Measurements from ENCODE around the gene TTC39C. TPM values are rescaled to one million over a fixed set of nuclear protein-coding genes. Genes with fewer than 3 reads are reported as not detected.

TTC39C gene
- total RNA-seq, 1 donor from 2014 or later: 23.5 TPM

- no peak overlapping the region for H3K4me3 Mint-ChIP-seq
- no peak for TF ChIP-seq CTCF (conservative IDR thresholded peaks at IDR 0.05)
- H3K27me3 Mint-ChIP-seq (ENCODE audit: low read depth): peaks cover 9% of the 10 kb centered on the region
- no peaks in the 10 kb centered on the region for H3K36me3 Mint-ChIP-seq (ENCODE audit: low read depth)
- no peak for DNase-seq (ENCODE audit: low read depth, low spot score)
- no peaks in the 10 kb centered on the region for H3K9me3 Mint-ChIP-seq
- no peak overlapping the region for H3K27ac Mint-ChIP-seq (ENCODE audit: unreplicated experiment)
- peaks cover 4% of the 10 kb centered on the region for H3K4me1 Mint-ChIP-seq
These were observed 23.8 kb upstream of the TTC39C start for GRCh38 chr18:23990474-23991410.

GRCh38 chr18:23992089-23992940, 22.2 kb upstream of the TTC39C start:
- Mint-ChIP-seq H3K36me3 (ENCODE audit: low read depth) (no peaks in the 10 kb centered on the region), H3K27me3 (ENCODE audit: low read depth) (peaks cover 9% of the 10 kb centered on the region), H3K4me1 (peaks cover 4% of the 10 kb centered on the region), H3K27ac (ENCODE audit: unreplicated experiment) (no peak overlapping the region), H3K9me3 (no peaks in the 10 kb centered on the region), H3K4me3 (no peak overlapping the region)
- TF ChIP-seq CTCF (conservative IDR thresholded peaks at IDR 0.05): no peak
- no peak for DNase-seq (ENCODE audit: low read depth, low spot score)

GRCh38 chr18:23992941-23993280, 21.6 kb upstream of the TTC39C start:
- TF ChIP-seq CTCF (conservative IDR thresholded peaks at IDR 0.05): no peak
- H3K27me3 Mint-ChIP-seq (ENCODE audit: low read depth): peaks cover 8% of the 10 kb centered on the region
- no peak overlapping the region for H3K27ac Mint-ChIP-seq (ENCODE audit: unreplicated experiment)
- no peaks in the 10 kb centered on the region for H3K9me3 Mint-ChIP-seq
- peaks cover 4% of the 10 kb centered on the region for H3K4me1 Mint-ChIP-seq
- no peak overlapping the region for H3K4me3 Mint-ChIP-seq
- no peaks in the 10 kb centered on the region for H3K36me3 Mint-ChIP-seq (ENCODE audit: low read depth)
- DNase-seq (ENCODE audit: low read depth, low spot score): no peak

- Mint-ChIP-seq H3K9me3 (no peaks in the 10 kb centered on the region), H3K27ac (ENCODE audit: unreplicated experiment) (no peak overlapping the region), H3K4me1 (peaks cover 4% of the 10 kb centered on the region), H3K4me3 (no peak overlapping the region), H3K27me3 (ENCODE audit: low read depth) (peaks cover 6% of the 10 kb centered on the region), H3K36me3 (ENCODE audit: low read depth) (no peaks in the 10 kb centered on the region)
- DNase-seq (ENCODE audit: low read depth, low spot score): no peak
- no peak for TF ChIP-seq CTCF (conservative IDR thresholded peaks at IDR 0.05)
These were observed 20.1 kb upstream of the TTC39C start for GRCh38 chr18:23994361-23994902.

GRCh38 chr18:23995180-23995579, 19.4 kb upstream of the TTC39C start:
- peaks cover 4% of the 10 kb centered on the region for H3K4me1 Mint-ChIP-seq
- no peak for TF ChIP-seq CTCF (conservative IDR thresholded peaks at IDR 0.05)
- DNase-seq (ENCODE audit: low read depth, low spot score): no peak
- H3K9me3 Mint-ChIP-seq: no peaks in the 10 kb centered on the region
- no peak overlapping the region for H3K4me3 Mint-ChIP-seq
- no peaks in the 10 kb centered on the region for H3K36me3 Mint-ChIP-seq (ENCODE audit: low read depth)
- peaks cover under 1% of the 10 kb centered on the region for H3K27me3 Mint-ChIP-seq (ENCODE audit: low read depth)
- no peak overlapping the region for H3K27ac Mint-ChIP-seq (ENCODE audit: unreplicated experiment)

All from neural crest cell (in vitro differentiated cells).